ENCODE data around the gene HCFC1. TPM values are rescaled to one million over a fixed set of nuclear protein-coding genes. Genes with fewer than 3 reads are reported as not detected.

HCFC1 gene
- total RNA-seq, 1 experiment from 2014 or later: 137 TPM

DNA sequence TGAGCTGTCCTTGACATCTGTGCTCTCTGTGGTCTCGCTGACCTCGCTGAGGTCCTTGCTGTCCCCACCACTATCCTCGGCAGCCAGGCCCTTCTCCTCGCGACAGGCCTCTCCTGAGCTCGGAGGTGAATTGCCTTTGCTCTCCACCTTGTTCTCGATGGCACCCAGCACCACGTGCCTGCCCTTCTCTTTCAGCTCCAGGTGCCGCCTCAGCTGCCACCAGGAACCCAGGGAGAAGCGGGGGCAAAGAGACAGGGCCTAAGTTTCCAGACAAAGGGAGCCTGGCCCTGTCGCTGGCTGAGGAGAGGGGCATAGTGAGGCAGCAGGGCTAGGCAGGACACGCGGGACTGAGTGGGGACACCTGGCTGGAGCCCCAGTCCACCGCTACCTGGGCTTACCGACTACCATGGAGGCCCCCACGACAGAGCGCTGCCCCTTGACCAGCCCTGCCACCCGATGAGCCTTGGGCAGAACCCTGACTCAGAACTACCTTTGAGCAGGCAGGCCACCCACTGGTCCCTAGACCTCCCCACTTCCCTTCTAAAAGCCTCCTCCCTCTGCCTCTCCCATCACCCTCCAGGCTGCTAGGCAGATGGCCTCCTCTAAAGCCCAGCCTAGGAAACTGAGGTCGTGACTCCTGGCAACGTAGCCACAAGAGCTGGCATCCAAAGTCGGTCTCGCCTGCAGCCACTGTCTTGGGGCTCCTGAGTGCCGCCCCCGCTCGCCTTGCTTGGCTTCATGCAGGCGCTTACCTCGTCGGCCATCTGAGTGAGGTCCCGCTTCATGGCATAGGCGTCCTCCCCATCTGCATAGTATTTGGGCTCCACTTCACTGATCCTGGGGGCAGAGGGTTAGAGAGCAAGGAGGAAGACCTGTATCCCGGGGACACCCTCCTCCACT lies 41.4 kb downstream of the HCFC1 start:
- no peak for DNase-seq (ENCODE audit: low spot score)
- intact Hi-C loops (cut with micrococcal nuclease; ENCODE audit: unreplicated experiment): no loop called here
- Histone ChIP-seq H3K27ac (ENCODE audit: low read depth, low read length, poor library complexity, severe bottlenecking) (peak overlapping the region; percentile 23), H3K36me3 (ENCODE audit: insufficient read depth, low read length, poor library complexity, severe bottlenecking) (no peaks in the 10 kb centered on the region), H3K27me3 (replicated peaks; ENCODE audit: insufficient read depth, low read depth, low read length, poor library complexity) (no peaks in the 10 kb centered on the region), H3K4me3 (ENCODE audit: low read depth, low read length, poor library complexity, severe bottlenecking) (no peak overlapping the region), H3K4me1 (ENCODE audit: insufficient read depth, low read length, poor library complexity, severe bottlenecking) (peaks cover 10% of the 10 kb centered on the region), H3K9me3 (ENCODE audit: low read depth, low read length, poor library complexity, severe bottlenecking) (no peaks in the 10 kb centered on the region)
- ChIA-PET CTCF (no interaction called here), POLR2A (ENCODE audit: low non-redundant PET) (no interaction called here)
- TF ChIP-seq, protein P1, sequence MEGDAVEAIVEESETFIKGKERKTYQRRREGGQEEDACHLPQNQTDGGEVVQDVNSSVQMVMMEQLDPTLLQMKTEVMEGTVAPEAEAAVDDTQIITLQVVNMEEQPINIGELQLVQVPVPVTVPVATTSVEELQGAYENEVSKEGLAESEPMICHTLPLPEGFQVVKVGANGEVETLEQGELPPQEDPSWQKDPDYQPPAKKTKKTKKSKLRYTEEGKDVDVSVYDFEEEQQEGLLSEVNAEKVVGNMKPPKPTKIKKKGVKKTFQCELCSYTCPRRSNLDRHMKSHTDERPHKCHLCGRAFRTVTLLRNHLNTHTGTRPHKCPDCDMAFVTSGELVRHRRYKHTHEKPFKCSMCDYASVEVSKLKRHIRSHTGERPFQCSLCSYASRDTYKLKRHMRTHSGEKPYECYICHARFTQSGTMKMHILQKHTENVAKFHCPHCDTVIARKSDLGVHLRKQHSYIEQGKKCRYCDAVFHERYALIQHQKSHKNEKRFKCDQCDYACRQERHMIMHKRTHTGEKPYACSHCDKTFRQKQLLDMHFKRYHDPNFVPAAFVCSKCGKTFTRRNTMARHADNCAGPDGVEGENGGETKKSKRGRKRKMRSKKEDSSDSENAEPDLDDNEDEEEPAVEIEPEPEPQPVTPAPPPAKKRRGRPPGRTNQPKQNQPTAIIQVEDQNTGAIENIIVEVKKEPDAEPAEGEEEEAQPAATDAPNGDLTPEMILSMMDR (conservative IDR thresholded peaks at IDR 0.05; ENCODE audit: low read depth, low read length): no peak
- TF ChIP-seq EZH2 (IDR thresholded peaks at IDR 0.05; ENCODE audit: borderline replicate concordance, low read depth, low read length, poor library complexity, severe bottlenecking): no peak
- BruUV-seq (replicated peaks): no TSS peak

DNA sequence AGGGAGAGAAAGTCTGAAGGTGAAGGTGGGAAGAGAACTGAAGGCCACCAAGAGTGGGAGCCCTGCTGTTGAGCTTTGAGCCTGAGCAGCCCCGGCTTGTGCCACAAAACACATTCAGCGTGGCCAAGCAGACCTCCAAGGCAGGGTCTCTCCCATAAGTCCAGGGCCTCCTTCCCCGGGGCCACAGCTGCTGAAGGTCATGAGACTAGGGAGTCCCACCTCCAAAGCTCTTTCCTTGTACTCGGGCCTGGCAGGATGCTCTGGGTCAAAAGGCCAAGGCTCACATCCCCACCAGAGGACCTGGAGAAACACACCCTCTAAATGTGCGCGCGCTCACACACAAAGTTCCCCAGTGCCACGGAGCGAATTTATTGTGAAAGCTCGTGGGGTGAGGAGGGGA lies 42.0 kb downstream of the HCFC1 start:
- no peak for TF ChIP-seq EZH2 (IDR thresholded peaks at IDR 0.05; ENCODE audit: borderline replicate concordance, low read depth, low read length, poor library complexity, severe bottlenecking)
- TF ChIP-seq, protein P1 (conservative IDR thresholded peaks at IDR 0.05; ENCODE audit: low read depth, low read length): no peak
- H3K9me3 ChIP-seq (ENCODE audit: low read depth, low read length, poor library complexity, severe bottlenecking): no peaks in the 10 kb centered on the region
- DNase-seq (ENCODE audit: low spot score): no peak
- H3K36me3 ChIP-seq (ENCODE audit: insufficient read depth, low read length, poor library complexity, severe bottlenecking): no peaks in the 10 kb centered on the region
- ChIA-PET CTCF (no interaction called here), POLR2A (ENCODE audit: low non-redundant PET) (no interaction called here)
- intact Hi-C loops (cut with micrococcal nuclease; ENCODE audit: unreplicated experiment): no loop called here
- H3K27me3 ChIP-seq (replicated peaks; ENCODE audit: insufficient read depth, low read depth, low read length, poor library complexity): no peaks in the 10 kb centered on the region
- BruUV-seq (replicated peaks): no TSS peak
- H3K4me1 ChIP-seq (ENCODE audit: insufficient read depth, low read length, poor library complexity, severe bottlenecking): peaks cover 17% of the 10 kb centered on the region
- H3K27ac ChIP-seq (ENCODE audit: low read depth, low read length, poor library complexity, severe bottlenecking): peak overlapping the region; percentile 44
- no peak overlapping the region for H3K4me3 ChIP-seq (ENCODE audit: low read depth, low read length, poor library complexity, severe bottlenecking)

DNA sequence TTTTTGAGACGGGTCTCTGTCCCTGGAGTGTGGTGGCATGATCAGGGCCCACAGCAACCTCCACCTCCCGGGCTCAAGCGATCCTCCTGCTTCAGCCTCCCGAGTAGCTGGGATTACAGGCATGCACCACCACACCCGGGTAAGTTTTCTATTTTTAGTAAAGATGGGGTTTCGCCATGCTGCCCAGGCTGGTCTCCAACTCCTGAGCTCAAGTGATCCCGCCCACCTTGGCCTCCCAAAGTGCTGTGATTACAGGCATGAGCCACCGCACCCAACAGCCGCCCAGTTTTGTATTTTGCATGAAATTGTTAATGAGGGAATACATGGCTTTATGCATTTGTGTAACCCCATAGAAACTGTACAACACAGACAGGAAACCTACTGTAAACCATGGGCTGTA lies 42.8 kb downstream of the HCFC1 start:
- CTCF ChIA-PET: interaction anchor here (1.5 kb wide), 1 partner anchor 18 kb away, joined by 8 read pairs; no protein-coding TSS in a partner anchor
- peak overlapping the region; percentile 27 for H3K4me3 ChIP-seq (ENCODE audit: low read depth, low read length, poor library complexity, severe bottlenecking)
- no peaks in the 10 kb centered on the region for H3K36me3 ChIP-seq (ENCODE audit: insufficient read depth, low read length, poor library complexity, severe bottlenecking)
- peak; percentile 29 for DNase-seq (ENCODE audit: low spot score)
- H3K27ac ChIP-seq (ENCODE audit: low read depth, low read length, poor library complexity, severe bottlenecking): peak overlapping the region; percentile 44
- no TSS peak for BruUV-seq (replicated peaks)
- TF ChIP-seq, protein P1 (conservative IDR thresholded peaks at IDR 0.05; ENCODE audit: low read depth, low read length): no peak
- TF ChIP-seq EZH2 (IDR thresholded peaks at IDR 0.05; ENCODE audit: borderline replicate concordance, low read depth, low read length, poor library complexity, severe bottlenecking): no peak
- H3K4me1 ChIP-seq (ENCODE audit: insufficient read depth, low read length, poor library complexity, severe bottlenecking): peaks cover 20% of the 10 kb centered on the region
- no peaks in the 10 kb centered on the region for H3K27me3 ChIP-seq (replicated peaks; ENCODE audit: insufficient read depth, low read depth, low read length, poor library complexity)
- POLR2A ChIA-PET (ENCODE audit: low non-redundant PET): interaction anchor here (0.5 to 0.6 kb wide), 2 partner anchors 170 to 442 kb away, joined by 3 to 13 read pairs; no protein-coding TSS in a partner anchor
- intact Hi-C loops (cut with micrococcal nuclease; ENCODE audit: unreplicated experiment): loop anchor here (1.0 kb wide), 1 partner anchor 42 kb away; the partner anchor contains the start of gene HCFC1
- no peaks in the 10 kb centered on the region for H3K9me3 ChIP-seq (ENCODE audit: low read depth, low read length, poor library complexity, severe bottlenecking)
